ENCODE measurements around the gene HCRTR2.

HCRTR2 gene

DNA sequence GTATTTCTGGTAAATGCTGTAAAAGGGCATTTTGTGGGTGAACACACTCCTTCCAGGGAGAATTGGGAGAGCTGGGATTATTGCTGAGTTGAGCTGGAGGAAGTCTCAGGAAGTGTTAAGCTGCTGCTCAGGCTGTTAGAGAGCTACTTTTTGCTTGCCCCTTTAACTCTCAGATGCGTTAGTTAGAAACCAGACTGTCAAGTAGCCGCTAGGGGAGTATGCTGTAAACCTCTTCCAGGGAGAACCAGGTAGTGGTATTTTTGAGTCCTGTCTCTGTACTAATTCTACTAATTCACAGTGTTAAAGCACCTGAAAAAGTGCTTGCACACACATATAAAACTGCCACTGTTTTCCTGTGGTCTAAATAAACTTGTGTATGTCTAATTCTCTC lies 146.4 kb downstream of the HCRTR2 start:
- DNase-seq: no peak

DNA sequence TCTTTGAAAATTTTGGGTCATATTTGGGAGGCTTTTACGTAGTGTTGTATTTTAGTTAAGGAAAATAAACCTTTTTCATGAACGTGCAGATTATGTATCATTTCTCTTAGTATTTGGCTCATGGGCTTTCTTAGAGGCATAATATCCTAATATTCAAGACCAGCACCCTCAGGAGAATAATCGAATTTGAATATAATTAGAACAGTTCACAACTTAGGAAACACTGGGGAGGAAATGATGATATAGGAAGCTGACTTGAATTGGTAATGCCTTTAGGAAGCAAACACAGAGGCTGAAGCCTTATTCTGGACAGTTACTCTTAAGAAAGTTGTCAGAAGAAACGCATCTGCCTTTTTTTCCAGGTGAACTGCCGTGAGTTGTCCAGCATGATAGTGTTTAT lies 152.9 kb downstream of the HCRTR2 start, which contains the start of gene GFRAL:
Gene GFRAL (plus strand): TSS at position 301 of the 400 bp plus-strand sequence. CDS start 86 bp downstream, at position 387.
- no peak for DNase-seq
